Smooth muscle cell (in vitro differentiated cells): ENCODE data around the gene LALBA. TPM values are rescaled to one million over a fixed set of nuclear protein-coding genes. Genes with fewer than 3 reads are reported as not detected.

Experiments used
- DNase-seq: peaks from one replicate; lab custom pipeline; 2025; ENCODE audit not compliant: unreplicated experiment; lab: John Stamatoyannopoulos, UW
- H2AFZ ChIP-seq: fragments of 200-600 bp; sonication (generic); 2 replicates; pipeline ENCODE4 v1.6.0; 2016; ENCODE audit warnings: antibody characterized with exemption, low read depth, mild to moderate bottlenecking
- H3F3A ChIP-seq: fragments of 200-600 bp; sonication (generic); 2 replicates; pipeline ENCODE4 v1.6.0; 2017; ENCODE audit warnings: antibody characterized with exemption, low read depth
- H3K27ac ChIP-seq: fragments of 200-600 bp; sonication (generic); 2 replicates; pipeline ENCODE4 v1.5.1; 2016; ENCODE audit warnings: low read depth, mild to moderate bottlenecking
- H3K27me3 ChIP-seq: fragments of 200-600 bp; sonication (generic); 2 replicates; pipeline ENCODE4 v1.6.1; 2016; ENCODE audit warnings: low read depth, mild to moderate bottlenecking
- H3K36me3 ChIP-seq: fragments of 200-600 bp; sonication (generic); 2 replicates; pipeline ENCODE4 v1.5.1; 2016; ENCODE audit warnings: low read depth
- H3K4me1 ChIP-seq: fragments of 200-600 bp; sonication (generic); 2 replicates; pipeline ENCODE4 v1.5.1; 2016; ENCODE audit warnings: low read depth
- H3K4me2 ChIP-seq: fragments of 200-600 bp; sonication (generic); 2 replicates; pipeline ENCODE4 v1.6.0; 2016; ENCODE audit warnings: mild to moderate bottlenecking
- H3K4me3 ChIP-seq: fragments of 200-600 bp; sonication (generic); 2 replicates; pipeline ENCODE4 v1.5.1; 2016; ENCODE audit warnings: mild to moderate bottlenecking
- H3K79me2 ChIP-seq: fragments of 200-600 bp; sonication (generic); 2 replicates; pipeline ENCODE4 v1.6.0; 2016; ENCODE audit warnings: low read depth, mild to moderate bottlenecking
- H3K9ac ChIP-seq: fragments of 200-600 bp; sonication (generic); 2 replicates; pipeline ENCODE4 v1.6.0; 2016; ENCODE audit warnings: low read depth
- H3K9me3 ChIP-seq: fragments of 200-600 bp; sonication (generic); replicated peaks from 2 replicates; pipeline ENCODE4 v1.5.1; 2016; ENCODE audit warnings: low read depth
- H4K20me1 ChIP-seq: fragments of 200-600 bp; sonication (generic); 2 replicates; pipeline ENCODE4 v1.6.0; 2016; ENCODE audit warnings: low read depth
- CTCF ChIP-seq: fragments of 200-600 bp; sonication (generic); IDR thresholded peaks from 2 replicates; pipeline ENCODE4 v1.5.1; 2017; ENCODE audit warnings: borderline replicate concordance, mild to moderate bottlenecking, antibody characterized with exemption; ENCODE audit not compliant: insufficient read depth, poor library complexity, severe bottlenecking
- WGBS: methylation state at CpG from one replicate; pipeline ENCODE4 v1.1.7; 2016; ENCODE audit warnings: low lambda C conversion rate; 5-methylcytosine and 5-hydroxymethylcytosine counted together
- polyA plus RNA-seq: library from polyadenylated mRNA; unstranded; fragments of >200 nt; fragmentation: Nextera tagmentation; extraction: Ambion mirVana; gene quantifications from 2 replicates; pipeline ENCODE4 v1.2.1, GENCODE V29; 2016
- total RNA-seq: library from RNA; depleted of rRNA; stranded (reverse); fragments of >200 nt; gene quantifications from 2 replicates; pipeline ENCODE4 v1.2.3, GENCODE V29; 2014

Gene LALBA
- total RNA-seq (not detected in 2 replicates), polyA plus RNA-seq (not detected in 2 replicates)

GRCh38 chr12:48569946-48570345, at the start of gene LALBA:
TSS of gene LALBA (minus strand) at chr12:48570046. CDS start at chr12:48570020, 26 bp downstream.
- H3K36me3 ChIP-seq: no peaks in the 10 kb centered on the region
- DNase-seq: no peak
- peaks cover 1% of the 10 kb centered on the region for H3K27me3 ChIP-seq
- 96% methylated on average over 1 of the region's 1 CpG for WGBS
- no peaks in the 10 kb centered on the region for H3K79me2 ChIP-seq
- no peak within 1 kb of the TSS for H2AFZ ChIP-seq
- H3K27ac ChIP-seq: no peak within 1 kb of the TSS
- no peaks in the 10 kb centered on the region for H3F3A ChIP-seq
- H3K4me1 ChIP-seq: no peaks in the 10 kb centered on the region
- no peak for TF ChIP-seq CTCF
- H3K9me3 ChIP-seq: no peaks in the 10 kb centered on the region
- H3K4me3 ChIP-seq: no peak within 1 kb of the TSS
- H3K4me2 ChIP-seq: no peak within 1 kb of the TSS
- H4K20me1 ChIP-seq: no peaks in the 10 kb centered on the region
- no peak within 1 kb of the TSS for H3K9ac ChIP-seq

GRCh38 chr12:48618541-48618940, 48.7 kb upstream of the LALBA start:
- Histone ChIP-seq H3K36me3 (no peaks in the 10 kb centered on the region), H3K4me2 (no peak overlapping the region), H3K9me3 (no peaks in the 10 kb centered on the region), H3K4me1 (no peaks in the 10 kb centered on the region), H4K20me1 (no peaks in the 10 kb centered on the region), H3K4me3 (no peak overlapping the region), H3K27ac (no peak overlapping the region), H2AFZ (peak overlapping the region; percentile 70), H3K27me3 (no peaks in the 10 kb centered on the region), H3F3A (no peaks in the 10 kb centered on the region), H3K79me2 (no peaks in the 10 kb centered on the region), H3K9ac (no peak overlapping the region)
- peak; percentile 95 for TF ChIP-seq CTCF
- peak; percentile 9 for DNase-seq
- 36% methylated on average over 7 of the region's 7 CpGs for WGBS

GRCh38 chr12:48615681-48616080, 45.8 kb upstream of the LALBA start:
- WGBS: 86% methylated on average over 4 of the region's 4 CpGs
- TF ChIP-seq CTCF: no peak

GRCh38 chr12:48613321-48613720, 43.5 kb upstream of the LALBA start:
- no peak for DNase-seq
- H3K36me3 ChIP-seq: no peaks in the 10 kb centered on the region
- peaks cover 4% of the 10 kb centered on the region for H3K9me3 ChIP-seq
- H3K4me1 ChIP-seq: no peaks in the 10 kb centered on the region
- H3F3A ChIP-seq: no peaks in the 10 kb centered on the region
- no peaks in the 10 kb centered on the region for H3K79me2 ChIP-seq
- H3K27me3 ChIP-seq: no peaks in the 10 kb centered on the region
- H4K20me1 ChIP-seq: no peaks in the 10 kb centered on the region
- H3K9ac ChIP-seq: no peak overlapping the region
- H2AFZ ChIP-seq: no peak overlapping the region
- WGBS: 56% methylated on average over 1 of the region's 1 CpG
- no peak for TF ChIP-seq CTCF
- no peak overlapping the region for H3K4me3 ChIP-seq
- H3K4me2 ChIP-seq: no peak overlapping the region
- no peak overlapping the region for H3K27ac ChIP-seq

More at GRCh38 chr12:48615681-48616080, 45.8 kb upstream of the LALBA start:
- H3K9ac ChIP-seq: no peak overlapping the region
- no peaks in the 10 kb centered on the region for H3F3A ChIP-seq
- no peak for DNase-seq
- no peak overlapping the region for H3K4me2 ChIP-seq
- H3K27me3 ChIP-seq: no peaks in the 10 kb centered on the region
- H3K4me3 ChIP-seq: no peak overlapping the region
- no peaks in the 10 kb centered on the region for H3K79me2 ChIP-seq
- H3K9me3 ChIP-seq: peaks cover 4% of the 10 kb centered on the region
- no peaks in the 10 kb centered on the region for H3K36me3 ChIP-seq
- H2AFZ ChIP-seq: no peak overlapping the region
- no peaks in the 10 kb centered on the region for H4K20me1 ChIP-seq
- no peaks in the 10 kb centered on the region for H3K4me1 ChIP-seq
- H3K27ac ChIP-seq: no peak overlapping the region
